HPDE6-E6E7 (cell line): ENCODE measurements around the gene OPCML.

Experiments
- DNase-seq: peaks from one replicate; pipeline ENCODE4 v3.0.0; 2011; ENCODE audit warnings: missing footprints; ENCODE audit errors: extremely low spot score

OPCML gene

GRCh38 chr11:132983641-132983978 lies 548.7 kb downstream of the OPCML start:
- no peak for DNase-seq

GRCh38 chr11:132982772-132983640 lies 549.3 kb downstream of the OPCML start:
- DNase-seq = no peak

GRCh38 chr11:132981131-132981956 lies 551.0 kb downstream of the OPCML start:
- no peak for DNase-seq

GRCh38 chr11:132980670-132981069 lies 551.6 kb downstream of the OPCML start:
- no peak for DNase-seq

GRCh38 chr11:132977746-132978145 lies 554.6 kb downstream of the OPCML start:
- no peak for DNase-seq

- no peak for DNase-seq
Observed at GRCh38 chr11:132977241-132977640, 555.1 kb downstream of the OPCML start.

GRCh38 chr11:132976115-132976514 lies 556.2 kb downstream of the OPCML start:
- DNase-seq = no peak

- no peak for DNase-seq
Observed at GRCh38 chr11:132973686-132974085, 558.6 kb downstream of the OPCML start.

- no peak for DNase-seq
Observed at GRCh38 chr11:132972565-132972964, 559.7 kb downstream of the OPCML start.

- no peak for DNase-seq
Observed at GRCh38 chr11:132971351-132971750, 561.0 kb downstream of the OPCML start.

GRCh38 chr11:132969892-132970291 lies 562.4 kb downstream of the OPCML start:
- no peak for DNase-seq

- no peak for DNase-seq
Observed at GRCh38 chr11:132962041-132962440, 570.3 kb downstream of the OPCML start.

- no peak for DNase-seq
Observed at GRCh38 chr11:132961453-132961852, 570.8 kb downstream of the OPCML start.

GRCh38 chr11:132960273-132961078 lies 571.8 kb downstream of the OPCML start:
- DNase-seq = no peak

- DNase-seq = no peak
Observed at GRCh38 chr11:132959693-132960092, 572.6 kb downstream of the OPCML start.

GRCh38 chr11:132957881-132958280 lies 574.4 kb downstream of the OPCML start:
- DNase-seq = no peak

- DNase-seq = no peak
Observed at GRCh38 chr11:132948252-132948651, 584.0 kb downstream of the OPCML start.

- no peak for DNase-seq
Observed at GRCh38 chr11:132944569-132944944, 587.7 kb downstream of the OPCML start.

GRCh38 chr11:132943706-132944568 lies 588.4 kb downstream of the OPCML start:
- no peak for DNase-seq

GRCh38 chr11:132943357-132943705 lies 589.0 kb downstream of the OPCML start:
- no peak for DNase-seq
